Right lung (tissue), 5 donors: ENCODE results near the gene BLM. TPM values are rescaled to one million over a fixed set of nuclear protein-coding genes. Genes with fewer than 3 reads are reported as not detected.
"Not testable (repeated sequence)": the region's sequence is repeated elsewhere in the genome, so short reads cannot be mapped to it uniquely, and the experiment has no call there.

Experiments used
- DNase-seq, 2 donors: peaks; one replicate each; pipeline ENCODE4 v3.0.0-alpha.2; 2013
- polyA plus RNA-seq, 5 donors: library from polyadenylated mRNA; unstranded; fragments of 120-200 nt; gene quantifications; one replicate each; pipeline versions ENCODE4 v1.2.1 to v1.2.3, GENCODE V29; 2013; ENCODE audit warnings: inconsistent platforms in 1 of 5, low replicate concordance in 1 of 5; ENCODE audit not compliant: insufficient read length in 5 of 5, insufficient read depth in 1 of 5

The BLM gene
- polyA plus RNA-seq, 5 donors = 6.5 to 16.3 (median 10.5) TPM

DNA sequence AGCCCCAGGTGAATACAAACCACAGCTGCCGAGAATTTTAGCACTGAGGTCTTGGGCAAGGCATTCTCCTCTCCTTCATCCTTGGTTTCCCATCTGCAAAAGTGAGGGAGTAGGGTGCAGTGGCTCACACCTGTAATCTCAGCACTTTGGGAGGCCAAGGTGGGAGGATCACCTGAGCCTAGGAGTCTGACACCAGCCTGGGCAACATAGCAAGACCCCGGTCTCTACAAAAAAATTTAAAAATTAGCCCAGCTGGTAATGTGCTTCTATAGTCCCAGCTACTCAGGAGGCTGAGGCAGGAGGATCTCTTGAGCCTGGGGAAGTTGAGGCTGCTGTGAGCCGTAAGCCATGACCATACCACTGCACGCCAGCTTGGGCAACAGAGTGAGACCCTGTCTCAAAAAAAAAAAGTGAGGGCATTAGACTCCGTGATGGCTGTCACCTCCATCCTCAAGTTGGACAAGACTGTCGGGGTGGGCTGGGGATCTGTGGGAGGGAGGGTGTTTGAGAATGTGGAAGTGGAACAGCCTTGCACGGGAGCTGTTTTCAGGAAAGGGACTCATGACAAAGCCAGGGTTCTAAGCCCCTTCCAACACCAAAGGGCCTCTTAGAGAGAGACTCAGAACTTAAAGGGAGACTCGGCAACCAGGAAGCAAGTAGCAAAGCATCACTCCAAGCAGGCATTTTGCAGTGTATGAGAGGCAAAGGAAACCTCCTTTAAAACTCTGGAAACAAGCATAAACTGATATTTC lies 105.2 kb downstream of the BLM start:
- no peak for DNase-seq

DNA sequence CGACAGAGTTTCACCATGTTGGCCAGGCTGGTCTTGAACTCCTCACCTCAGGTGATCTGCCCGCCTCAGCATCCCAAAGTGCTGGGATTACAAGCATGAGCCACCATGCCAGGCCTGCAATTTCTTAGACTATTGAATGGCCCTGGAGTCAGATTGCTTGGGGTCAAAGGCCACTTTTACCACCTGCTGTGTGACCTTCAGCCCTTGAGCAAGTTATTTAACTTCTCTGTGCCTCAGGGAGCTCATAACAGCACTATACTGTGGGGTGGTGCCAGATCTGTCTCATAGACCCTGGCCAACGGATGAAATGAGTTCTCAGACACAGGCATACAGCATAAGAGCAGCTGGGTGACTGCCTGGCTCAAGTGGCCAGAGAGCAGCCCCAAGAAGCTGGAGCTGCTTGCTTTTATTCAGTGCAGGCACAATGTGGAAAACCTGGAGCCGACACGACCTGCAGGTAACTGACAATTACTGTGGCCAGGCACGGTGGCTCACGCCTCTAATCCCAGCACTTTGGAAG lies 106.4 kb downstream of the BLM start:
- no peak for DNase-seq

DNA sequence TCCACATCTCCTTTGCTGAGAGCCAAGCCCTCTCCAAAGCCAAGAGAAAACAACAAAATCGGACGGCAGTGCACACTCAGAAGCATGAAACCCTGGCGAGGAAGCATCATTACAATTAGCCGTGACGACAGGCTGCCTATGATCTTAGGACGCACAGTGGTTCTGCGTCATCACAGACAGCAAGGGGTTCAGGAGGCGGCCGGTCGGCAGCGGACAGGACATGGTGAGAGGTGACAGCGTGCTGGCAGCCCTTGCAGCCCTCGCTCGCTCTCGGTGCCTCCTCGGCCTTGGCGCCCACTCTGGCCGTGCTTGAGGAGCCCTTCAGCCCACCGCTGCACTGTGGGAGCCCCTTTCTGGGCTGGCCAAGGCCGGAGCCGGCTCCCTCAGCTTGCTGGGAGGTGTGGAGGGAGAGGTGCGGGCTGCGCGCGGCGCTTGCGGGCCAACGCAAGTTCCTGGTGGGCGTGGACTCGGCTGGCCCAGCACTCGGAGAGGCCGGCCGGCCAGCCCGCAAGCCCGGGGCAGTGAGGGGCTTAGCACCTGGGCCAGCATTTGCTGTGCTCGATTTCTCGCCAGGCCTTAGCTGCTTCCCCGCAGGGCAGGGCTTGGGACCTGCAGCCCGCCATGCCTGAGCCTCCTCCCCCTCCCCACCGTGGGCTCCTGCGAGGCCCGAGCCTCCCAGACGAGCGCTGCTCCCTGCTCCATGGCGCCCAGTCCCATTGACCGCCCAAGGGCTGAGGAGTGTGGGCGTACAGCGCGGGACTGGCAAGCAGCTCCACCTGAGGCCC lies 108.2 kb downstream of the BLM start:
- DNase-seq = not testable (repeated sequence)

DNA sequence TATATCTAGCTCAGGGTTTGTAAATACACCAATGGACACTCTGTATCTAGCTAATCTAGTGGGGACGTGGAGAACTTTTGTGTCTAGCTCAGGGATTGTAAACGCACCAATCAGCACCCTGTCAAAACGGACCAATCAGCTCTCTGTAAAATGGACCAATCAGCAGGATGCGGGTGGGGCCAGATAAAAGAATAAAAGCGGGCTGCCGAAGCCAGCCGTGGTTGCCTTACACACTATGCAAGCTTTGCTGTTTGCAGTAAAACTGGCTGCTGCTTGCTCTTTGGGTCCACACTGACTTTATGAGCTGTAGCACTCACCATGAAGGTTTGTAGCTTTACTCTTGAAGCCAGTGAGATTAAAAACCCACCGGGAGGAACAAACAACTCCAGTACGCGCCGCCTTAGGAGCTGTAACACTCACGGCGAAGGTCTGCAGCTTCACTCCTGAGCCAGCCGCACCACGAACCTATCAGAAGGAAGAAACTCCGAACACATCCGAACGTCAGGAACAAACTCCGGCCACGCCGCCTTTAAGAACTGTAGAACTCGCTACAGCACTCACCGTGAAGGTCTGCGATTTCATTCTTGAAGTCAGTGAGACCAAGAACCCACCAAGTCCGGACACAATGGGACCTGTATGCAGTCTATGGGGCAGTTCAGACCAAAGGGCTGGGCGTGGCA lies 109.2 kb downstream of the BLM start:
- not testable (repeated sequence) for DNase-seq

DNA sequence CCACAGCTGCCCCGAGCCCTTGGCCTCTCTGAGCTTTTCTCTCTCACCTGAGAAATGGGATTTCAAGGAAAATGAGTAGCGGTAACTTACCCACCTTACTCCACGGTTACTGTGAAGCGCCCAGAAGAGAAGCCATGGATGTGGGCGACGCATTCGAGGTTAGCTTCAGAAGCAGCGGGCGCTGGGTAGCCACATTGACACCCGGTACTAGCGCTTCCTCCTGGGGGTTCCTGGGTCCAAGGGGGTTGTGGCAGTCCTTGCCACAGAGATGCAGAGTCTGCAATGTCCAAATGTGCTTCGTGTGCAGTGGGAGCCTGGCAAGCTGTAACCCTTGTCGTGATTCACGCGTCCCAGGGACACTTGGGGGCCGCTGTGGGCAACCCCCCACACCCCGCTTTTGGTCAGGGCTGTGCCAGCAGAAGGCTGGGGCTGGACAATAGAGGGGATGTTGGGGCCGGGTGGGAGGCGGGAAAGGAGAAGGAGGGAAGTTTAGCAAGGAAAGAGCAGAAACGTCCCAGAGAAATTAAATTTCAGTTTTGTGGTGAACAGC lies 109.8 kb downstream of the BLM start:
- DNase-seq = no peak

DNA sequence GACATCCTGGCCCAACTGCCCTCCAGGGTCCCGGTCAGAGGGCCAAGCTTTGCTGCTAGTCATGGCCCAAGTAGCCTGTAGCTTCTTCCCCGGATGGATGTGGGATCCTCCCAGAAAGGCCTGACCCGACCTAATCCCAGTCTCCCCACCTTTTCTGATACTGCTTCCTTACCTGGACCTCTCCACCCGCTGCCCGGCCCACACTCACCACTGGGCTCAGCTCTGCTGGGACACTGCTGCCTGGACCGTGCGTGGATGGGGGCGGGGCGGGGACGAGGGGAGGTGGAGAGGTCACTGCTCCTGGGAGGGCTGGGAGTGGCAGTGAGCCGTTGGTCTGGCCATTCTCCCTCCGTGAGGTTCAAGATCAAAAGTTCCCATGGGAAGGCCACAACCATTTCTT lies 111.0 kb downstream of the BLM start:
- no peak for DNase-seq

DNA sequence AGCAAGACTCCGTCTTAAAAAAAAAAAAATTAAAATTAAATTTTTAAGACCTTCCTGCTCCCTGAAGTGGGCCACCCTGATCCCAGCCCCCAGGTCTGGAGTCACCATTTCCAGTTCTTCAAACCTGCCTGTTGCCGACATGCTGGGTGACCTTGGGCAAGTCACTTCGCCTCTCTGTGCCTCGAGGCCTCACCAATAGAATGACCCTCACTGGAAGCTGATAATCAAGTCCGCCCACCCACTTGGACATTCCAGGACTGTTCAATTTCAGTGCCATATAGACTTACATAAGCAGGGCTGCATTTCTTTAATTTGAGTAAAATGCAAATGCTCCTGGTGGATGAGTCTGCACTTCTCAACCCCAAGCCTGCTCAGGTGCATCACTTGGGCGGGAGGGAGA lies 112.0 kb downstream of the BLM start:
- DNase-seq = no peak

DNA sequence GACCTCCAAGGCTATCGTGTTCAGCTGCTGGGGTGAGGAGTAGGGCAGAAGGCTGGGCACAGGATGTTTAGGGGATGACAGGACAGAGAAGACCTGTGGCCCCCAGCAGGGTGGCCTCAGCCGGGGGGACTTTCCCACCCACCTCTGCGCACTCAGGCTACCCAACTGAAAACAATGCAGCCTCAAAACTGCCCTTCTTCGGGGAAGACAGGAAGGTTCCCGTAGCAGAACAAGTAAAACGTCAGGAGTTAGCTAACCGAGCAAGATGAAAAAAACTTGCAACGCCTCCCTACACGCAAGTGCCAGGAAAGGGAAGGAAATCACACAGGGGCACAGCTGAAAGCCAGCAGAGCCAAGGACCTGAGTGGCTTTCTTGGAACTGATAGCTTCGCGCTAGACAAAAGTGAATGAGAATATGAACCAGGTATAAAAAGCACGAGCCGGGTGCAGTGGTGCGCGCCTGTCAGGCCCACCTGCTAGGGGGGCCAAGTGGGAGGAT lies 112.8 kb downstream of the BLM start:
- DNase-seq = no peak

DNA sequence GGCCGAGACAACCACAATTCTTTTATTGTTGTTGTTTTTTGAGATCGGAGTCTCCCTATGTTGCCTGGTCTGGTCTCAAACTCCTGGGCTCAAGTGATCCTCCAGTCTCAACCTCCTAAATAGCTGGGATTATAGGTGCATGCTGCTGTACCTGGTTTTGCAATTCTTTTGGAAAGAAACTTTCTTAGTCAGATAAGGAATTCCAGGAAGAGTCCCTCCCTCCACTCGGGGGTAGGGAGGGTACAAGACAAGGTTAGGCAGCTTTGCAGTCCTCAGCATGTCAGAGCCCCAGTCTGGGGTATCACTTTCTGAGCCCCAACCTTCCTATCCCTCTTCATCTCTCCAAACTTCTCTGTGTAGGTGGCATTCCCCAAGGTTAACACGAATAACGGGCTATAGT lies 117.5 kb downstream of the BLM start:
- no peak for DNase-seq

DNA sequence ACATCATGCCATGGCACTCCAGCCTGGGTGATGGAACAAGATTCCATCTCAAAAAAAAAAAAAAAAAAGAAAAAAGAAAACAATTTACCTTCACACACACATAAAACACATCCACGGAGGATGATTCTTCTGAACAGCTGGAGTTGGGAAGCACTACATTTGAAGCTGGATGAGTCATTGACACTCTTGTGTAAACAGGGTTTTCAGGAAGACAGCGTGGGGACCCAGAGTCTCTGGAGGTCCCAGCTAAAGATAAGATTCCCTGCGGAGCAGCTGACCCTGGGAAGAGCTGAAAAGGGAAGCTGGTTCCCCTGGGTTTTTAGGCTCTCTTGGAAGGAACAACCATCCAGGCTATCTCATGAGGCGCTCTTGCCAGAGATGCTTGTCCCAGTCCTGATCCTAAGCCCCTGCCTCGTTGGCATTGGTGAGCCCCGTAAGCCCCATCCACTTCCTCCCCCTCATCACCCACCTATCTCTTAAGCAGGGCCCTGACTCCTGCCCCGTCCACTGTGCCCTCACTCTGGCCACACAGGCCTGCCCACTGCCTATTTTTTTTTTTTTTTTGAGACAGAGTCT lies 119.2 kb downstream of the BLM start:
- no peak for DNase-seq

DNA sequence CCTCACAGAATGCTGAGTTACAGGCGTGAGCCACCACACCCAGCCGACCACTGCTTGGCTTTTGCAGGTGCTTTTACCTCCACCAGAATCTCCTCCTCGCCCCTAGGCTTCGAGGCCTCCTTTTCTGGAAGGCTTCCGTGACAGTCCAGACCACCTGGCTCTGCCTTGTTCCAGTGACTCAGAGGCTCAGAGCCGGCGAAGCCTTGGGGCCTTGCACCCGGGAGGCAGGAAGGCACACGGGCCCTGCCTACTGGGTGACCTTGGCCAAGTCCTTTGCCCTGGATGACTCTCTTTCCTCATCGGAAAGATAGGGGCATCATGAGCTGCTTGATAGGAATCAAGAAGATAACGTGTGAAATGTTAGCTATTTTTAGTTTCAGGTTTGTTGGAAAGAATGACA lies 119.9 kb downstream of the BLM start:
- DNase-seq = no peak

DNA sequence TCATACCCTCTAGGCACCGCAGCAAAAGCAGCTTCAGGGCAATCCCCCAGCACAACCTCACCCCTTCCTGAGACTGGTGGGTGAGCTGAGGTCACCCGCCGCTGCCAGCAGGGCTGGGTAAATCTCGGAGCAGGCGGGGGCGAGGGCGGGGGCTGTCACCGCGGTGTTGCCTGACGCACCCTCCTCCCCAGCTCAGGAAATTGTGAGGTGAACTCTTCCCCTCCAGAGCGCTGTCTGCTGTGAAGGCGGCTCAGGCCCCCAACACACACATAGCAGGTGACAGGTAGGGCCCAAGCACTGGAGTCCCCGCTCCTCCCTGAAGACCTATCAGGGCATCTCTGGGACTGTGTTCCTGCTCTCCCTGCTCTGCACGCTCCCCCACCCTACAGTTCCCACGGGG lies 121.0 kb downstream of the BLM start:
- no peak for DNase-seq

DNA sequence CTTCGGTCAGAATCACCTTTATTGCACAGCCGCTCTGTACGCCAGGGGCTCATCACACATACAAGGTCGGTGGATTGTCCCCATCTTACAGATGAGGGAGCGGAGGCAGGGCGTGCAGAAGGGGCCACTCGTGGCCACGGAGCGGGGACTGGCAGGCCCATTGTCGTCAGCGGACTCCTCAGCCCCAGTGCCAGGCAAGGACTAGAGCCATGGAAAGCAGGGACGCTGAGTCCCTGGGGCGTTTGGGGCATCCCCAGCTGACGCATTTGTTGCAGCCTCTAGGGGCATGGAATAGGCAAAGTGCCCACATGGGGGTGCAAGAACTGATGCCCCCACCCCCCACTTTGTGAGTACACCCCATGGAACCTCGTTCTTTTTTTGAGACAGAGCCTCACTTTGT lies 121.4 kb downstream of the BLM start:
- DNase-seq = no peak

DNA sequence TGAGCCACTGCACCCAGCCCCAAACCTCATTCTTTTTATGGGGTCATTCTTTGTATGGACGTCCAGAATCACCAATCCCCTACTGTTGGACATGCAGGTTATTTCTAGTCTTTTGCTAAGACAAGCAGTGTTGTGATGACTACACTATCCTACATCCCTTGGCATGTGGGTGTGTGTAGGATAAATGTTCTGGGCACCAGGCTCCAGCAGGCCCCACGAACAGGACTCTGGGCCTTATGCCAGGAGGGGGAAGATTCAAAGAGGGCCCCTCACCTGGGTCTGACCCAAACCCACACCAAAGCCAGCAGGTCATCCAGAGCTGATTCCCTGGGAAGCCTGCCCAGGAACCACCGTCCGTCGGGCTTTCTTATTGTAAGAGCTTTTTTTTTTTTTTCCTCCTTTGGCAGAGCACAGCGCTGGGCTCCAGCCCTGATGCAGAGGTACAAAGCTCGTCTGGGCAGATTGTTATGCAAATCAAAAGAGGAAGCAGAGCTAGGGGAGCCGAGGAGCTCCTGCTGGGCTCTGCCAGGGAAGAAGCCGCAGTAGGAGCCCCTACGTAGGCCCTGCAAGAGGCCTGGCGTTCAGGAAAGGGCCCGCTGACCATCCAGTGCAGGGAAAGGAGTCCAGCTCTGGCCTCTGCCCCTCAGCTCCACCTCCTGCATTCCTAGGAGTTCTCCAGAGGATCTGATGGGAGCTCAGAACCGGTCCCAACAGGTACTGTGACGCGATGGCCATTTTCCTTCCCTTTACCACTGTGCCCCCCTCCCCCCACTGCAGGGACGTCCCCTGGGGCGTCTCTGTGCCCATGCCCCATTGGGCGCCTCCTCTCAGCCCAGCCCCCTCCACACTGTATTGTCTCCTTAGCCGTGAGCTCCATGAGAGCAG lies 122.3 kb downstream of the BLM start:
- DNase-seq = no peak

DNA sequence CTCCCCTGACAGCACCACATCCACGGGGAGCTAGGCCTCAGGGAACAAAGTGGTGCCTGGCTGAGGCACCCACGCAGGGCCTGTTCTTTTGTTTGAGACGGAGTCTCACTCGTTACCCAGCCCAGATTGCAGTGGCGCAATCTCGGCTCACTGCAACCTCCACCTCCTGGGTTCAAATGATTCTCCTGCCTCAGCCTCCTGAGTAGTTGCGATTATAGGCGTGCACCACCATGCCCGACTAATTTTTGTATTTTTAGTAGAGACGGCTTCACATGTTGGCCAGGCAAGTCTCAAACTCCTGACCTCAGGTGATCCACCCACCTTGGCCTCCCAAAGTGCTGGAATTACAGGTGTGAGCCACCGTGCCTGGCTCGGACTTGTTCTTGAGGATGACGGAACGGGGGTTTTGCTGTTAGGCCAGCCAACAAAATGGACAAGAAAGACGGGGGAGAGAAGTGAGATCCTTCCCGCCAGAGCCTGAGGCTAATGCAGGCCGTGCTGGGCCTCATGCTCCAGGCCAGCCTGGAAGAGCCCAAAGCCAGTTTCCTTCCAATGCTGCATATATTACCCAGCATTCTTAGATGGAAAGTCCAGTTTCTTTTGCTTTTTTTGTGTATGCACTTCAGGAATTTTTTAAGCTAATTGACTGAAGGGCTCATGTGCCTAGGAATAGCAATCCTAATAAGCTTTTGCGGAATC lies 123.2 kb downstream of the BLM start:
- no peak for DNase-seq

DNA sequence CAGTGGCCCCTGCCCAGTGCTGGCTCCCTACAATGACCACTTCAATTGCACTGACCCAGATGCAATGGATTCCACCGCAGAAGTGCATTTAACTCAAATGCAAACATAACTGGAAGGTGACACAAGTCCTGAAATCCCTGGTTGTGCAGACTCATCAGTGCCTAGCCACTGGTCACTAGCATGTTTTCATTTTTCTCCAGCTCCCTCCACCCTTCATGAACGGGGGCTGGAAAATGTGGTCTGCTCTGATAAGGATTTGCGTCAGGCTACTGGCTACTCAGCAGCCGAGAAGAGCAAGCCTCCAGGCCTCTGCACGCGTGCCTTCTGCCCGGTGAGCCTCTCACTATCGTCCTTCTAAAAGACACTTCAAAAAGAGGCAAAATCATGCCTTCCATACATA lies 123.8 kb downstream of the BLM start:
- DNase-seq = no peak

DNA sequence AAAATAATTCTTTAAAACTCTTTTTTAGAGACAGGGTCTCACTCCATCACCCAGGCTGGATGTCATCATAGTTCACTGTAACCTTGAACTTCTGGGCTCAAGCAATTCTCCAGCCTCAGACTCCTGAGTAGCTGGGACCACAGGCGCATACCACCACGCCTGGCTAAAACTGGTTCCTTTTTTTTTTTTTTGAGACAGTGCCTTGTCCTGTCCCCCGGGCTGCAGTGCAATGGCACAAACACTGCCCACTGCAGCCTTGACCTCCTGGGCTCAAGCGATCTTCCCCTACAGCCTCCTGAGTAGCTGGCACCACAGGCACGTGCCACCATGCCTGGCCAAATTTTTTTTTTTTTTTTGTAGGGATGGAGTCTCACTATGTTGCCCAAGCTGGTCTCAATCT lies 127.5 kb downstream of the BLM start:
- no peak for DNase-seq

DNA sequence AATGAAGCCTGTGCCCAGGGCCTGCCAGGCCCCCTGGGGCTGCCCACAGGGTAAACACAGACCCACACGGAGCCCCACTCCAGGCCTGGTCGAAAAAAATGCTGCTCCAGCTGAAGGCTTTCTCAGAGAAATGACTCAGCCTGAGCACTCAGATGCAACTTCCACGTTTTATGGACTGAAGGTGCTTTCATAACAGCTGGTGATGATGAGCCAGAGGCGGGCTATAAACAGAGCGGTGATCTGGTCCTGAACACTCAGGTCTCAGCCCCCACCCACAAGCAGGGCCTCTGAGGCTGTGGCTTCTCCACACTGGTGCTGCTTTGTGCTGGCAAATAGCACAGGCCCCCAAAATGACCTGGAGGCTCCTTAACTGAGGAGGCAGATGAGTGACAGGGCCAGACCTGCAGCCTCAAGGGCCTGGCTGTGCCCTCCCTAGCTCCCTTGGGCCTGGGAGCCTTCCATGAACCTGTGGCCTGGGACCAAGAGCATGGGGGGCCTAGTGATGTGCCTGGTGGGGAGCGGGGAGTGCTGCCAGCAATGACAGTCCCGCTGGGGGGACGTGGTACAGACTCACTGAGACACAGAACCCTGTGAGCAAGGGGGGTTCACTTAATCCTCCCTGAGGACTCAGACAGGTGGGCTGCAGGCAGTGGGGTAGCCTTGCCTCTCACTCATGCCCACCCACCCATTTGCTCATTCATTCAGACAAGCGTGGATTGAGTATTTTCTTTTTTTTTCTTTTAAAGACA lies 128.2 kb downstream of the BLM start:
- no peak for DNase-seq

DNA sequence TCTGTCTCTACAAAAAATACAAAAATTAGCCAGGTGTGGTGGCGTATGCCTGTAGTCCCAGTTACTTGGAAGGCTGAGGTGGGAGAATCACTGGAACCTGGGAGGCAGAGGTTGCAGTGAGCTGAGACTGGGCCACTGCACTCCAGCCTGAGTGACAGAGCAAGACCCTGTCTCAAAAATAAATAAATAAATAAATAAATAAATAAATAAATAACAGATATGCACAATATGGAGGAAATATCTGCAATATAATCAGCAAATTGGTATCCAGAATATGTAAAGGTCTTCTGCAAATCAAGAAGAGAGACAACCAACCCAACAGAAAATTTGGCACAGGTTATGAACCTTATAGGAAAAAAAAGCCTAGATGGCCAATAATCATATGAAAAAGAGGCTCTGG lies 132.3 kb downstream of the BLM start:
- not testable (repeated sequence) for DNase-seq
